Measurements from ENCODE around the gene TNS3. TPM values are rescaled to one million over a fixed set of nuclear protein-coding genes. Genes with fewer than 3 reads are reported as not detected.
A peak's percentile ranks its signal among the peaks of the same experiment; 100 is the strongest.

Gene TNS3
- total RNA-seq, 1 donor from 2014 or later, result 174 TPM

- no peak for ATAC-seq
- peaks cover 38% of the 10 kb centered on the region for H3K4me1 ChIP-seq
- H3K27me3 ChIP-seq (ENCODE audit: low read depth), result no peaks in the 10 kb centered on the region
- DNase-seq, result no peak
- TF ChIP-seq, protein P1, sequence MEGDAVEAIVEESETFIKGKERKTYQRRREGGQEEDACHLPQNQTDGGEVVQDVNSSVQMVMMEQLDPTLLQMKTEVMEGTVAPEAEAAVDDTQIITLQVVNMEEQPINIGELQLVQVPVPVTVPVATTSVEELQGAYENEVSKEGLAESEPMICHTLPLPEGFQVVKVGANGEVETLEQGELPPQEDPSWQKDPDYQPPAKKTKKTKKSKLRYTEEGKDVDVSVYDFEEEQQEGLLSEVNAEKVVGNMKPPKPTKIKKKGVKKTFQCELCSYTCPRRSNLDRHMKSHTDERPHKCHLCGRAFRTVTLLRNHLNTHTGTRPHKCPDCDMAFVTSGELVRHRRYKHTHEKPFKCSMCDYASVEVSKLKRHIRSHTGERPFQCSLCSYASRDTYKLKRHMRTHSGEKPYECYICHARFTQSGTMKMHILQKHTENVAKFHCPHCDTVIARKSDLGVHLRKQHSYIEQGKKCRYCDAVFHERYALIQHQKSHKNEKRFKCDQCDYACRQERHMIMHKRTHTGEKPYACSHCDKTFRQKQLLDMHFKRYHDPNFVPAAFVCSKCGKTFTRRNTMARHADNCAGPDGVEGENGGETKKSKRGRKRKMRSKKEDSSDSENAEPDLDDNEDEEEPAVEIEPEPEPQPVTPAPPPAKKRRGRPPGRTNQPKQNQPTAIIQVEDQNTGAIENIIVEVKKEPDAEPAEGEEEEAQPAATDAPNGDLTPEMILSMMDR (IDR thresholded peaks at IDR 0.05), result no peak
- H3K9me3 ChIP-seq, result no peaks in the 10 kb centered on the region
- H3K36me3 ChIP-seq, result no peaks in the 10 kb centered on the region
- intact Hi-C loops (cut with DNase I), result no loop called here
- H3K4me3 ChIP-seq, result no peak overlapping the region
- H3K27ac ChIP-seq, result no peak overlapping the region
Observed at GRCh38 chr7:47460251-47460989, 121.5 kb downstream of the TNS3 start.

DNA sequence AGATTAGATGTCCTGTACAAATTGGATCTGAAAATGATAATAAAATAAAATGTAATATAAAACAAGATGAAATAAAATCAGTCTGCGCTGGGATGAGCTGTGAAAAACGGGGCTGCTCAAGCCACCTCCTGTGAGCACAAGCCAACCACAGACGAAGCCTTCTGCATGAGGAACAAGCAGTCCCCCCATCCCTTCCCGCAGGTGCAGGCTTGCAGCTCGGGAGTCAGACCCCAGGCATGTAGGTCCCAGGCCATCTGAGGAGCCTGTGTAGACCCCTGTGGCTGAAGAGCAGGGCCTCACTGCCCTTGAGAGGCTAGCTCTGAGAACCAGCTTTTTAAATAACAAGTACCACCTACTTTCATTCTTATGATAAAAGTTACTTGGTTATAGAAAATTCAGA, 123.4 kb downstream of the TNS3 start:
- intact Hi-C loops (cut with DNase I), result no loop called here
- H3K27ac ChIP-seq, result peak overlapping the region; percentile 33
- no peak for ATAC-seq
- TF ChIP-seq, protein P1 (IDR thresholded peaks at IDR 0.05), result no peak
- no peaks in the 10 kb centered on the region for H3K9me3 ChIP-seq
- no peak for DNase-seq
- no peaks in the 10 kb centered on the region for H3K36me3 ChIP-seq
- H3K4me3 ChIP-seq, result no peak overlapping the region
- H3K27me3 ChIP-seq (ENCODE audit: low read depth), result no peaks in the 10 kb centered on the region
- peaks cover 43% of the 10 kb centered on the region for H3K4me1 ChIP-seq

GRCh38 chr7:47458057-47458456, 123.9 kb downstream of the TNS3 start:
- H3K36me3 ChIP-seq, result no peaks in the 10 kb centered on the region
- DNase-seq (peak; percentile 72), ATAC-seq (peak; percentile 22 to 54)
- peak overlapping the region; percentile 33 for H3K27ac ChIP-seq
- H3K4me3 ChIP-seq, result no peak overlapping the region
- TF ChIP-seq, protein P1 (IDR thresholded peaks at IDR 0.05), result no peak
- peaks cover 47% of the 10 kb centered on the region for H3K4me1 ChIP-seq
- H3K27me3 ChIP-seq (ENCODE audit: low read depth), result no peaks in the 10 kb centered on the region
- intact Hi-C loops (cut with DNase I), result no loop called here
- no peaks in the 10 kb centered on the region for H3K9me3 ChIP-seq

DNA sequence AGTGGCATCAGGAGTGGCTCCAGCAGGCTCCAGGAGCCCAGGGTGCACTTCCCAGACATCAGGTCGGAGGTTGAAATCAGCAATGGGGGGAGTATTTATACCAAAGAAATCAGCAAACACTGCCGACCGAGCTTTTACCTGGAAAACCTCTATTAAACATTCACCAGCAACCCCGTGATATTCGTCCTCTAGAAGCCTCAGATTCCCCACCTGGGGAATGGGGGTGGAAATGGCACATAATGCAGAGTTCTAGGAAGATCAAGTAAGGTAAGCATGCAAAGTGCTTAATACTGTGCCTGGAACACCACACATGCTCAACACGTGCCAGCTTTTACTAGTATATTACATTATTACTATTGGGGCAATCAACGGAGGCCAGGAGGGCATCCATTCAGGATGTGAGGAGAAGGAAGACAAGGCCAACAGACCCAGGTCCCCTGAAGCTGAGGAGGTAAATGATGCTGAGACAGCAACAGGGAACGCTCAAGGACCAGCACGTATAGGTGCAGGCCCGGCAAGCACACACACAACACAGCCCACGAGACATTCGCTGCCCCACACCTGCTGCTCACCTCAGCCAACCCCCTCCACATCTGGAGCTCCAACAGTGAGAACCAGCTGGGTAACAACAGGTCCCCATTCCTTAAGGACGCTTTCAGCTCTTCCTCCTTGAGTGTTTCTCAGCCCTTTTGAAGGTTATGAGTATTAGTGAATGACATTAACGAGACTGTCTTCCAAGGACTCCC, 125.5 kb downstream of the TNS3 start:
- H3K27me3 ChIP-seq (ENCODE audit: low read depth), result no peaks in the 10 kb centered on the region
- no peak overlapping the region for H3K4me3 ChIP-seq
- ATAC-seq (no peak), DNase-seq (no peak)
- TF ChIP-seq, protein P1 (IDR thresholded peaks at IDR 0.05), result no peak
- H3K9me3 ChIP-seq, result no peaks in the 10 kb centered on the region
- H3K27ac ChIP-seq, result no peak overlapping the region
- H3K4me1 ChIP-seq, result peaks cover 59% of the 10 kb centered on the region
- no peaks in the 10 kb centered on the region for H3K36me3 ChIP-seq
- intact Hi-C loops (cut with DNase I), result no loop called here

- Histone ChIP-seq H3K36me3 (no peaks in the 10 kb centered on the region), H3K4me1 (peaks cover 59% of the 10 kb centered on the region), H3K27me3 (ENCODE audit: low read depth) (no peaks in the 10 kb centered on the region), H3K4me3 (no peak overlapping the region), H3K27ac (no peak overlapping the region), H3K9me3 (no peaks in the 10 kb centered on the region)
- TF ChIP-seq, protein P1 (IDR thresholded peaks at IDR 0.05), result no peak
- intact Hi-C loops (cut with DNase I), result no loop called here
- ATAC-seq, result no peak
- no peak for DNase-seq
Observed at GRCh38 chr7:47455872-47456185, 126.1 kb downstream of the TNS3 start.
